Mucosa of rectum (tissue), 2 donors: Measurements from ENCODE around the gene CKS2.

Experiments
- H3K27ac ChIP-seq, 2 donors: one replicate each; pipeline ENCODE4 v1.7.0; 2013; ENCODE audit warnings: inconsistent platforms in 2 of 2, low read depth in 2 of 2, low read length in 2 of 2
- H3K27me3 ChIP-seq, 2 donors: one replicate each; pipeline ENCODE4 v1.7.0; 2013; ENCODE audit warnings: low read length in 2 of 2; ENCODE audit not compliant: control insufficient read depth in 2 of 2, insufficient read depth in 2 of 2
- H3K36me3 ChIP-seq, 2 donors: one replicate each; pipeline ENCODE4 v1.7.0; 2013; ENCODE audit warnings: low read length in 2 of 2; ENCODE audit not compliant: control insufficient read depth in 2 of 2, insufficient read depth in 2 of 2
- H3K4me1 ChIP-seq, 2 donors: one replicate each; pipeline ENCODE4 v1.7.0; 2013; ENCODE audit warnings: low read length in 2 of 2, mild to moderate bottlenecking in 1 of 2; ENCODE audit not compliant: control insufficient read depth in 2 of 2, insufficient read depth in 2 of 2
- H3K4me3 ChIP-seq, 2 donors: one replicate each; pipeline ENCODE4 v1.7.0; 2013; ENCODE audit warnings: low read length in 2 of 2
- H3K9ac ChIP-seq, 2 donors: one replicate each; pipeline ENCODE4 v1.7.0; 2013; ENCODE audit warnings: low read length in 2 of 2, low read depth in 1 of 2, mild to moderate bottlenecking in 1 of 2
- H3K9me3 ChIP-seq, 2 donors: one replicate each; pipeline ENCODE4 v1.7.0; 2013; ENCODE audit warnings: low read length in 2 of 2; ENCODE audit not compliant: control insufficient read depth in 2 of 2
- donor health status: healthy.
- donor health status: Normal muscosa, but diverticular disease.

Gene CKS2

GRCh38 chr9:89319015-89319905, 8.3 kb downstream of the CKS2 start:
- H3K4me1 ChIP-seq: peaks cover 12 to 18% of the 10 kb centered on the region in 2 donors
- peak overlapping the region; percentile 75 to 91 for H3K4me3 ChIP-seq
- peak overlapping the region; percentile 99 to 100 for H3K27ac ChIP-seq
- no peaks in the 10 kb centered on the region for H3K9me3 ChIP-seq
- peaks cover 4 to 5% of the 10 kb centered on the region in 2 donors for H3K36me3 ChIP-seq
- H3K27me3 ChIP-seq: no peaks in the 10 kb centered on the region
- H3K9ac ChIP-seq: peak overlapping the region; percentile 94 to 98

GRCh38 chr9:89323390-89323789, 12.4 kb downstream of the CKS2 start:
- Histone ChIP-seq H3K27ac (no peak overlapping the region), H3K9ac (no peak overlapping the region), H3K27me3 (no peaks in the 10 kb centered on the region), H3K36me3 (peaks cover 17% of the 10 kb centered on the region in 2 donors), H3K4me3 (no peak overlapping the region), H3K4me1 (peaks cover 8 to 9% of the 10 kb centered on the region in 2 donors), H3K9me3 (no peaks in the 10 kb centered on the region)

DNA sequence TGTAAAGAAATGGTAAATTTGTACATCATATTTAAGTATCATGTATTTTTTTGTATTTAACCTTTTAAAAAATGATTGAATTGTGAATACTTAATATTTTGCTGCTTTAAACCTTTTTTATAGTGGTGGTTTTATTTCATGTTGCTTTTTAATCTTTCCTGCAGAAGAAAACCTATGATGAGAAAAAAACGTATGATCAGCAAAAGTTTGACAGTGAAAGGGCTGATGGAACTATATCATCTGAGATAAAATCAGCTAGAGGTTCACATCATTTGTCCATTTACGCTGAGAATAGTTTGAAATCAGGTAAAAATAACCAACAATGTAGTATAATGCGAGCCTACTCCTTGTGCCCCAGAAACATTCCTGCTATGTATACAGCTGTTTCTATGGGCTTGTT, 14.7 kb downstream of the CKS2 start:
- H3K27ac ChIP-seq: no peak overlapping the region
- H3K4me3 ChIP-seq: no peak overlapping the region
- no peaks in the 10 kb centered on the region for H3K27me3 ChIP-seq
- H3K9ac ChIP-seq: no peak overlapping the region
- H3K9me3 ChIP-seq: no peaks in the 10 kb centered on the region
- no peaks in the 10 kb centered on the region for H3K4me1 ChIP-seq
- peaks cover 35 to 39% of the 10 kb centered on the region in 2 donors for H3K36me3 ChIP-seq

DNA sequence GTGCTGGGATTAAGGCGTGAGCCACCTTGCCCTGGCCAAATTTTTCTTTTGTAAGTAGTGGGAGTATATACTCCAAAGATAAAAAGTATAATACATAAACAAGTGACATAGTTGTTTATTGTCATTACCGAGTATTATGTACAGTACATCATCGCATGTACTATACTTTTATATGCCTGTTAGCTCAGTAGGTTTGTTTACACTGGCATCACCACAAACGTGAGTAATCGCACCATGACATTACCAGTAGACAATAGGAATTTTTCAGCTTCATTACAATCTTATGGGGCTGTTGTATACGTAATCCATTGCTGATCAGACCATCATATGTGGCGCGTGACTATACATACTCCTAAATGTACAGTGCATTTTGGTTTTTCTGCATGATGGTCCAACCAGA, 17.1 kb downstream of the CKS2 start:
- H3K27me3 ChIP-seq: no peaks in the 10 kb centered on the region
- H3K27ac ChIP-seq: no peak overlapping the region
- H3K9me3 ChIP-seq: no peaks in the 10 kb centered on the region
- H3K36me3 ChIP-seq: peaks cover 50 to 54% of the 10 kb centered on the region in 2 donors
- no peaks in the 10 kb centered on the region for H3K4me1 ChIP-seq
- no peak overlapping the region for H3K4me3 ChIP-seq
- H3K9ac ChIP-seq: no peak overlapping the region

DNA sequence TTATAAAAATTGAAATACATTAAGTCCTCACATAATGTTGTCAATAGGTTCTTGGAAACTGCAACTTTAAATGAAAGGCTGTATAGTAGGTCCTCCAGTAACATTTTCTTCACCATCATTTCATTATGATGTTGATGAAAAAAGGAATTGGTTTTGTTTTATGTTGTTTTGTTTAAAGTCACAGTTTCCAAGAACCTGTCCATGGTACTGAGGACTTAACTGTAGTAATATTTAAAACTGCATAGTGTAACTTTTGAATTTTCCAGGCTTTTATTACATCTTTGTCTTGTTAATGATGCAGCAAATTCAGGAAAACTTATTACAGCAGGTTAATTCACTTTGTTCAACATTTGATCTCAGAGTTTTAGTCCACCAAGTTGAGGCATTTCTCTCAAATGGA, 18.9 kb downstream of the CKS2 start:
- H3K4me3 ChIP-seq: no peak overlapping the region
- no peaks in the 10 kb centered on the region for H3K9me3 ChIP-seq
- no peak overlapping the region for H3K27ac ChIP-seq
- H3K4me1 ChIP-seq: no peaks in the 10 kb centered on the region
- H3K36me3 ChIP-seq: peaks cover 66 to 71% of the 10 kb centered on the region in 2 donors
- no peaks in the 10 kb centered on the region for H3K27me3 ChIP-seq
- no peak overlapping the region for H3K9ac ChIP-seq

- H3K4me3 ChIP-seq: no peak overlapping the region
- H3K9ac ChIP-seq: no peak overlapping the region
- no peak overlapping the region for H3K27ac ChIP-seq
- no peaks in the 10 kb centered on the region for H3K4me1 ChIP-seq
- no peaks in the 10 kb centered on the region for H3K9me3 ChIP-seq
- H3K27me3 ChIP-seq: no peaks in the 10 kb centered on the region
- H3K36me3 ChIP-seq: peaks cover 66 to 76% of the 10 kb centered on the region in 2 donors
Observed at GRCh38 chr9:89330513-89330912, 19.5 kb downstream of the CKS2 start.

DNA sequence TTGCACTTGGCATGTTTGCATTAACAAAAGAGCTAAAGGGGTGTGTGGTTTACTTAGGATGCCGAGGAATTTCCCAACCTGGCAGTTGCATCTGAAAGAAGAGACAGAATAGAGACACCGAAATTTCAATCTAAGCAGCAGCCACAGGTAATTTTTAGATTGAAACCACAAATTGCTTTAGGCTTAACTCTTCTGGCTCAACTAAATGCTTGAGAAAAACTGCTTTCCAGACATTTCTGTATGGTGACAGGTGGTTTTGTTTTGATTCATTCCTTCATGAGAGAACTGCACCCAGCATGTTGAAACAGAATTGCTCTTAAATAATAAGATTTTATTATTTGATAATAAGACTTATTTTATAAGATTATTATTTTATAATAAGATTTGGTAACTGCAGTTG, 28.8 kb downstream of the CKS2 start:
- H3K36me3 ChIP-seq: peaks cover 48 to 62% of the 10 kb centered on the region in 2 donors

GRCh38 chr9:89340332-89340731, 29.3 kb downstream of the CKS2 start:
- H3K9me3 ChIP-seq: no peaks in the 10 kb centered on the region
- H3K36me3 ChIP-seq: peaks cover 53 to 63% of the 10 kb centered on the region in 2 donors
- H3K27ac ChIP-seq: no peak overlapping the region
- H3K4me1 ChIP-seq: no peaks in the 10 kb centered on the region
- H3K9ac ChIP-seq: no peak overlapping the region
- no peak overlapping the region for H3K4me3 ChIP-seq
- H3K27me3 ChIP-seq: no peaks in the 10 kb centered on the region

More for the DNA sequence above, 28.8 kb downstream of the CKS2 start:
- Histone ChIP-seq H3K9ac (no peak overlapping the region), H3K4me1 (no peaks in the 10 kb centered on the region), H3K4me3 (no peak overlapping the region), H3K27me3 (no peaks in the 10 kb centered on the region), H3K27ac (no peak overlapping the region), H3K9me3 (no peaks in the 10 kb centered on the region)

DNA sequence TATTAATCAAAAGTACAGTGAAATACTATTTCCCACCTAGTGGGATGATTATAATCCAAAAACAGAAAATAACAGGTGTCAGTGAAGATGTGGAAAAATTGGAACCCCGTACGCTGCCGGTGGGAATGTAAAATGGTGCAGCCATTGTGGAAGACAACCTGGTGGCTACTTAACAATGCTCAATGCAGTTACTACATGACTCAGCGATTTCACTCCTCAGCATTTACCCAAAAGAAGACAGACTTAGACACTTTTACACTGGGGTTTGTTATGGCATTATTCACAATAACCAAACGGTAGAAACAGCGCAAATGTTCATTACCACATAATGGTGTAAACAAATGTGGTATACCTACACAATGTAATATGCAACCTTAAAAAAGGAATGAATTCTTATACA, 31.2 kb downstream of the CKS2 start:
- Histone ChIP-seq H3K36me3 (peaks cover 59 to 74% of the 10 kb centered on the region in 2 donors), H3K4me1 (no peaks in the 10 kb centered on the region), H3K9me3 (no peaks in the 10 kb centered on the region), H3K9ac (no peak overlapping the region), H3K4me3 (no peak overlapping the region), H3K27ac (no peak overlapping the region), H3K27me3 (no peaks in the 10 kb centered on the region)

- Histone ChIP-seq H3K27me3 (no peaks in the 10 kb centered on the region), H3K27ac (no peak overlapping the region), H3K4me3 (no peak overlapping the region), H3K4me1 (no peaks in the 10 kb centered on the region), H3K36me3 (peaks cover 56 to 76% of the 10 kb centered on the region in 2 donors), H3K9ac (no peak overlapping the region), H3K9me3 (no peaks in the 10 kb centered on the region)
Observed at GRCh38 chr9:89342948-89343347, 32.0 kb downstream of the CKS2 start.
